DOHH2 (cell line): ENCODE results near the gene PCP4.

ENCODE experiments used
- H3F3A ChIP-seq: fragments of 200-600 bp; sonication (generic), shearing (Covaris generic); 2 replicates; pipeline ENCODE4 v1.6.0; 2016; ENCODE audit warnings: antibody characterized with exemption, mild to moderate bottlenecking; ENCODE audit not compliant: control insufficient read depth, insufficient read depth
- H3K27ac ChIP-seq: fragments of 200-600 bp; sonication (generic); 2 replicates; pipeline ENCODE4 v1.5.1; 2014; ENCODE audit warnings: low read depth, mild to moderate bottlenecking, low read length, moderate library complexity
- H3K27me3 ChIP-seq: fragments of 200-600 bp; sonication (generic); 2 replicates; pipeline ENCODE4 v1.6.1; 2014; ENCODE audit warnings: mild to moderate bottlenecking, low read length, mixed read lengths; ENCODE audit not compliant: control insufficient read depth
- H3K36me3 ChIP-seq: fragments of 200-600 bp; sonication (generic); 2 replicates; pipeline ENCODE4 v1.6.1; 2014; ENCODE audit warnings: mild to moderate bottlenecking, low read length, moderate library complexity, mixed read lengths; ENCODE audit not compliant: control insufficient read depth
- H3K4me1 ChIP-seq: fragments of 200-600 bp; sonication (generic); 2 replicates; pipeline ENCODE4 v1.6.1; 2014; ENCODE audit warnings: mild to moderate bottlenecking, low read length, mixed read lengths; ENCODE audit not compliant: control insufficient read depth
- H3K4me2 ChIP-seq: fragments of 200-600 bp; sonication (generic); 2 replicates; pipeline ENCODE4 v1.6.0; 2014; ENCODE audit warnings: mild to moderate bottlenecking, low read length, moderate library complexity
- H3K4me3 ChIP-seq: fragments of 200-600 bp; sonication (generic); 2 replicates; pipeline ENCODE4 v1.5.1; 2014; ENCODE audit warnings: mild to moderate bottlenecking, low read length, mixed read lengths
- H3K79me2 ChIP-seq: fragments of 200-600 bp; sonication (generic); 2 replicates; pipeline ENCODE4 v1.6.1; 2014; ENCODE audit warnings: mild to moderate bottlenecking, low read length, mixed read lengths; ENCODE audit not compliant: control insufficient read depth
- H3K9me2 ChIP-seq: fragments of 200-600 bp; sonication (generic); replicated peaks from 2 replicates; pipeline ENCODE4 v1.6.1; 2014; ENCODE audit warnings: mild to moderate bottlenecking, low read length, mixed read lengths; ENCODE audit not compliant: control insufficient read depth
- H3K9me3 ChIP-seq: fragments of 200-600 bp; sonication (generic); 2 replicates; pipeline ENCODE4 v1.6.1; 2014; ENCODE audit warnings: antibody characterized with exemption, low read length, mixed read lengths; ENCODE audit not compliant: control insufficient read depth, insufficient read depth
- H4K20me1 ChIP-seq: fragments of 200-600 bp; sonication (generic); 2 replicates; pipeline ENCODE4 v1.6.0; 2014; ENCODE audit warnings: low read depth, mild to moderate bottlenecking, antibody characterized with exemption, low read length, moderate library complexity; ENCODE audit not compliant: control insufficient read depth, insufficient read depth
- EZH2phosphoT487 ChIP-seq: fragments of 200-600 bp; sonication (generic); IDR thresholded peaks from 2 replicates; pipeline ENCODE4 v1.6.1; 2017; ENCODE audit warnings: borderline replicate concordance, mild to moderate bottlenecking, antibody characterized with exemption, low read length, moderate library complexity, mixed read lengths
- TF ChIP-seq, protein P1 (sequence below): fragments of 200-600 bp; sonication (generic); IDR thresholded peaks from one replicate; pipeline ENCODE4 v1.5.1; 2014; ENCODE audit warnings: antibody characterized with exemption, mild to moderate bottlenecking, low read depth, low read length; ENCODE audit not compliant: poor library complexity, severe bottlenecking

The PCP4 gene

DNA sequence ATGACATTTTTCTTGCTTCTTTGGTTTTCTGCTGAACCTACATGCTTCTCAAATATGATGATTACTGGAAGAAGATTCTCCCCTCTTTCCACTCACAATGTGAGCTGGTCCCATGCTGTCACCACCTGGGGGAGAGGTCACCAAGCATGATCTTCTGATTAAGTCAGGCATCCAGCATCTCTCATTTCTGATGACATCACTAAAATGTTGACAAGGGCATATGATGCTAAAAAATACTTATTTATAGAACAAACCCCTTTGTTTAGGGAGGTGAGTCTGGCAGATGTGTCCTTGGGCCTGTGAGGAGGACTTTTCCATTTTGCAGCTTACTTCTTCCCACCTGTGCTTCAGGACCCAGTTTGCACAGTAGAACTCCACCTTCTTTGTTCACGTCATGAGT lies 42.0 kb upstream of the PCP4 start:
- H4K20me1 ChIP-seq = no peaks in the 10 kb centered on the region
- no peaks in the 10 kb centered on the region for H3K27me3 ChIP-seq
- H3K9me3 ChIP-seq = no peaks in the 10 kb centered on the region
- TF ChIP-seq EZH2phosphoT487 = no peak
- TF ChIP-seq, protein P1, sequence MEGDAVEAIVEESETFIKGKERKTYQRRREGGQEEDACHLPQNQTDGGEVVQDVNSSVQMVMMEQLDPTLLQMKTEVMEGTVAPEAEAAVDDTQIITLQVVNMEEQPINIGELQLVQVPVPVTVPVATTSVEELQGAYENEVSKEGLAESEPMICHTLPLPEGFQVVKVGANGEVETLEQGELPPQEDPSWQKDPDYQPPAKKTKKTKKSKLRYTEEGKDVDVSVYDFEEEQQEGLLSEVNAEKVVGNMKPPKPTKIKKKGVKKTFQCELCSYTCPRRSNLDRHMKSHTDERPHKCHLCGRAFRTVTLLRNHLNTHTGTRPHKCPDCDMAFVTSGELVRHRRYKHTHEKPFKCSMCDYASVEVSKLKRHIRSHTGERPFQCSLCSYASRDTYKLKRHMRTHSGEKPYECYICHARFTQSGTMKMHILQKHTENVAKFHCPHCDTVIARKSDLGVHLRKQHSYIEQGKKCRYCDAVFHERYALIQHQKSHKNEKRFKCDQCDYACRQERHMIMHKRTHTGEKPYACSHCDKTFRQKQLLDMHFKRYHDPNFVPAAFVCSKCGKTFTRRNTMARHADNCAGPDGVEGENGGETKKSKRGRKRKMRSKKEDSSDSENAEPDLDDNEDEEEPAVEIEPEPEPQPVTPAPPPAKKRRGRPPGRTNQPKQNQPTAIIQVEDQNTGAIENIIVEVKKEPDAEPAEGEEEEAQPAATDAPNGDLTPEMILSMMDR = no peak
- H3K9me2 ChIP-seq = no peaks in the 10 kb centered on the region; the same call in 1 of the 2 replicates
- no peak overlapping the region for H3K4me2 ChIP-seq
- H3K4me3 ChIP-seq = no peak overlapping the region
- no peaks in the 10 kb centered on the region for H3K4me1 ChIP-seq
- H3K27ac ChIP-seq = no peak overlapping the region
- no peaks in the 10 kb centered on the region for H3K79me2 ChIP-seq
- no peaks in the 10 kb centered on the region for H3F3A ChIP-seq
- H3K36me3 ChIP-seq = no peaks in the 10 kb centered on the region

DNA sequence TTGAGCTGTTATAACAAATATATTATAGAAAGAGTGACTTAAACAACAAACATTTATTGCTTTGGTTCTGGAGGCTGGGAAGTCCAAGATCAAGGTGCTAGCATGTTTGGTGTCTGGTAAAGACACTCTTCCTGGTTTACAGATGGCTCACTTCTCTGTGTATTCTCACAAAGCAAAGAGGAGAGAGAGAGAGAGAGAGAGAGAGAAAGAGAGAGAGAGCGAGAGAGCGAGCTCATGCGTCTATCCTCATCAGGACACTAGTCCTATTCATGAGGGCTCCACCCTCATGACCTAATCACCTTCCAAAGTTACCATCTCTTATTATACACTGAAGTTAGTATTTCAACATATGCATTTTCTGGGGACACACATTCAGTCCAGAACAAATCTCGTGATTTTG lies 32.7 kb upstream of the PCP4 start:
- H3K27me3 ChIP-seq = no peaks in the 10 kb centered on the region
- no peaks in the 10 kb centered on the region; the same call in 1 of the 2 replicates for H3K9me2 ChIP-seq
- H4K20me1 ChIP-seq = no peaks in the 10 kb centered on the region
- H3K4me3 ChIP-seq = no peak overlapping the region
- H3K4me2 ChIP-seq = no peak overlapping the region
- no peaks in the 10 kb centered on the region for H3F3A ChIP-seq
- TF ChIP-seq, protein P1 = no peak
- no peak for TF ChIP-seq EZH2phosphoT487
- H3K36me3 ChIP-seq = no peaks in the 10 kb centered on the region
- no peaks in the 10 kb centered on the region for H3K79me2 ChIP-seq
- no peak overlapping the region for H3K27ac ChIP-seq
- no peaks in the 10 kb centered on the region for H3K4me1 ChIP-seq
- no peaks in the 10 kb centered on the region for H3K9me3 ChIP-seq

DNA sequence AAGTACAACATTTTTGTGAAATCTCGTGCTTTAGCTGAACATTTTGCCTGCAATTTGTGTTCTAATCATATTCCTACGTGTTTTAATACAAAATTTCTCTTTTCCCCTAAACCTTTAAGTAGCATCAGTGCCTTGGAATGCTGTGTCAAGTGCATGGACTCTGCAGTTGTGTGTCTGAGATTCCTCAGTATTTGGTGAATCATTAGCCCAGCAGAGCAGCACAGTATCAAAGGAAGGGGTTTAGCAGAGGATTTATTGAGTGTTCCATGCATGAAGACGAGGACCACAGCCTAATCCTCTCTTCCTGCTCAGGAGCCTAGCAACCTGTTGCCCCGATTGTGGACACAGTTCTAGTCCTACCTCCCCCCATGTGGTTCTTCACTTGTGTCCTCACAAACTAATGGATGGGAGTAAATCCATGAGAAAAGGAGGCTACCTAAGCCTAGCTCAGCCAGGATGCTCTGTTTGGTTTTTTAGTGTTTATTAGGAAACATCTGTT lies 29.3 kb upstream of the PCP4 start:
- Histone ChIP-seq H3F3A (no peaks in the 10 kb centered on the region), H3K36me3 (no peaks in the 10 kb centered on the region), H4K20me1 (no peaks in the 10 kb centered on the region), H3K9me3 (no peaks in the 10 kb centered on the region), H3K4me3 (no peak overlapping the region), H3K27me3 (no peaks in the 10 kb centered on the region), H3K9me2 (no peaks in the 10 kb centered on the region), H3K27ac (no peak overlapping the region), H3K4me2 (no peak overlapping the region), H3K4me1 (no peaks in the 10 kb centered on the region), H3K79me2 (no peaks in the 10 kb centered on the region)
- no peak for TF ChIP-seq EZH2phosphoT487
- TF ChIP-seq, protein P1 = no peak
